GOT3 (cell line): ENCODE results near the gene STK25.

ENCODE experiments used
- DNase-seq: peaks from one replicate; lab custom pipeline; 2025; ENCODE audit warnings: mixed read lengths; lab: John Stamatoyannopoulos, UW

The STK25 gene

DNA sequence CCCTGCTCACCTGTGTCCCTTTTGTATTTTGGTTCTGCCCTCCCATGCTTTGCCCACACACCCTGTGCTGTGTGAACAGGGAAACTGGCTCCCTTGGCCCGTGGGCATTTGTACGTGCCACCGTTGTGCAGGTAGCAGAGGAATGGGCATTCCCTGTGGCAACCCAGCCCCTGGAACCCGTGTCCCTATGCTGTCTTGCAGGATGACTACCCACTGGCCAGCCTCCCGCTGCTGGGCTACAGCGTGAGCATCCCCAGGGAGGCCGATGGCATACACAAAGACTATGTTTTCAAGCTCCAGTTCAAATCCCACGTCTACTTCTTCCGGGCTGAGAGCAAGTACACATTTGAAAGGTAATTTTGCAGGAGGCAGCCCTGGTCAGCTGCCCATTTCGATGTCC, 15.3 kb downstream of the STK25 start:
- no peak for DNase-seq

DNA sequence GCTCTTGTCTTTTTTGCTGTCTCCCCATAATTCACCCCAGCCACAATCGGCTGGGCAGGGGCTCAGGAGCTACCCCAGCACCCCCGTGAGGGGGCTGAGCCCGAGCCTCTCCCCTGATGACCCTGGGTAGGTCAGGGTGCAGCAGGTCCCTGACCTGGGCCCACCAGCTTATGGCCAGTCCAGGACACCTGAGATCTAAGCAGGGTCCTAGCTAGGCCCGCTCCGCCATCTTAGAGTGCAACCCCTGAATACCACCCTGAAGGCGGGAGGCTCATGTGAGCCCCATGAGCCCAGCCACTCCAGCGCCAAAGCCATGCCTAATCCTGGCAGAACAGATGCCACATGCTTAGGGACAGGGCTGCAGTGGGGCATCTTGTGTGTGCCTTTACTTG, 16.2 kb downstream of the STK25 start:
- no peak for DNase-seq

GRCh38 chr2:241491549-241492173, 16.7 kb downstream of the STK25 start:
- no peak for DNase-seq

- DNase-seq = no peak
These were observed 17.4 kb downstream of the STK25 start for GRCh38 chr2:241490825-241491506.

DNA sequence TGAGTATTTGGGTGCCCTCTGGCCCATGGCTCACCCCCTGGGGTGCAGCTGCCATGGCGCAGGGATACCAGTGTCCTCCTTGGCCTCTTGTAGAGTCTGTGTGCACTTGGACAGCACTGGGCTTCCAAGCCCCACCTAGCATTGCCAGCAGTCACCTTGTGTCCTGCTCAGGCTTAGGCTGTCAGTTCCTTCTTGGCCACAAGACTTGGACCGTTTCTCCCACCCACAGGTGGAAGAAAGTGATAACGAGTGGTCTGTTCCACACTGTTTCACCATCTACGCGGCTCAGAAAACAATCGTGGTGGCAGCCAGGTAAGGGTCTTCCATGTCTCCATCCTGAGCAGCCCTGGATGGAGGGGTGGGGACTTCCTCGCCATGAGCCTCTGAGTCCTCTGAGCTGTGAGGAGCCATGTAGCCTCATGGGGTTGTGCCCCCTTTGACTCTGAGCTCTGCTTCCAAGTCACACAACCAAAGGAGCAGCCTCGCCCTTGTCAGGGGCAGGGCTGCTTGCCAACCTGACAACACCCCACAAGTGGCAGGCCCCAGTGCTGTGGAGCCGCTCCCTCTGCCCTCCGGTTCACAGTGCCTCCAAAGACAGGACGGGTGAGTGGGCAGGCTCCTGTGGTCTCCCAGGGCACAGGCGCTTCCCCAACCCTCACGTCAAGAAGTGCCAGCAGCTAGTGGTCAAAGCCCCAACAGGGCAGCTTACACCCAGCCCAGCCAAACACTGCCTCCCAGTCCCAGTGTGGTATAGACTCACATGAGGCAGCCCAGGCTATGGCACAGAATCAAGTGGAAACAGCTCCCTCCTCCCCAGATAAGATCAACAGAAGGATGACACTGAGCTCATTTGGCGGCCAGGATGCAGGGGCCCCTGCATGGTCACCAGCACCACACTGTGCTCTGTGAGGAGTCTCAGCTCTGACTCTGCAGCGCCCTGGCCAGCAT, 18.4 kb downstream of the STK25 start:
- DNase-seq = no peak

DNA sequence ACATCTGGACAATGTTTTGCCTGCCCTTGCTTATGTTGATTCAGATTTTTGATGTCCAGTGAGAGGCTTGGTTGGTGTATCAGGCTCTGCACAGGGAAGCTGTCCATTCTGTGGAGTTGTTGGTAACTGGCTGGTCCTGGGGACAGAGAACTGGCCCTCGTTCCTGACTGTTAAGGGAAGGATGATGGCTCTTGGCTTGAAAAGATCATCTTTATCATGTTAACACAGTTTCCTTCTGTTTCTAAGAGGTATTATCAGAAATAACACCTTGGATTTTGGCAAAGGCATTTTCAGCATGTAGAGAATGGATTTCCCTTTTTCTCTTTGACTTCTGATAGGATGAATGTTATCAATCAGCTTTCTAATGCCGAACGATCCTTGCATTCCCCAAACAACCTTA, 19.3 kb downstream of the STK25 start:
- DNase-seq = no peak

- no peak for DNase-seq
These were observed 23.0 kb downstream of the STK25 start for GRCh38 chr2:241485172-241485911.

GRCh38 chr2:241483305-241483704, 25.1 kb downstream of the STK25 start:
- no peak for DNase-seq

GRCh38 chr2:241482126-241482955, 26.0 kb downstream of the STK25 start:
- no peak for DNase-seq

DNA sequence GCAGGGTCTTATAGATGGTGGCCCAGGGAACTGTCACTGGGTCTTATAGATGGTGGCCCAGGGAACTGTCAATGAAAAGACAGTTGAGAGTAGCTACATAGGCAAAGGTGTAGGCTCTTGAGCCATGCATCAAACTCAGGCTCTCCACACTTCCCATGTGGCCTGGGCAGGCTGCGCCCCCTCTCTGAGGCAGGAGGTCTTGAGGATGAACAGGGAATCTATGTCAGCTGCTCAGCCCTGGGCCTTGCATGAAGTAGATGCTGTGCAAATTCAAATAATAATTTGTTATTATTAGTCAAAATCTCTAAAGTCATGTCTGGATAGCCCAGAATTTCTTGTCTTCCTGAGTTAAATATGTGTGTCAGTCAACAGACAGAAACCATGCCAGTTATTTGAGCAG, 26.7 kb downstream of the STK25 start:
- no peak for DNase-seq

- no peak for DNase-seq
These were observed 29.1 kb downstream of the STK25 start for GRCh38 chr2:241479026-241479898.

GRCh38 chr2:241478166-241478565, 30.2 kb downstream of the STK25 start:
- no peak for DNase-seq

- no peak for DNase-seq
These were observed 33.1 kb downstream of the STK25 start for GRCh38 chr2:241475267-241475666.

- no peak for DNase-seq
These were observed 35.0 kb downstream of the STK25 start for GRCh38 chr2:241473399-241473798.

DNA sequence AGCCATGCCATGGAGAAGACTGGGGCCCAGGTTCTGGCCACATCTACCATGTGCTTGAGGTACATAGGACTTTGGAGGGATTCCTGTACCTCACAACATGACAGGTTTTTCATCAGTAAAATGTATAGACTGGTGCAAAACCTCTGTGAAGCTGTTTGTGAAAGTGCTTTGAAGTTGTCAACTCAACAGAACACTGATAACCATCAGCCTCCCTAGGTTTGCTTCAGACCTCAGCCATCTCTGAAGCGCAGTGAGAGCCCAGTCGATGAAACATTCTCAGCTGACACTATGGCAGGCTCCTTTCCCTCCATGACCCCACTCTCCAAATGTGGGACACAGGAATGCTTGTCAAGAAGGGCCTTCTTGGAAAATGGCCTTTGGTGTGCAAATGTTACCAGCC, 38.6 kb downstream of the STK25 start:
- DNase-seq = no peak

- no peak for DNase-seq
These were observed 40.0 kb downstream of the STK25 start for GRCh38 chr2:241468476-241468781.

- no peak for DNase-seq
These were observed 40.5 kb downstream of the STK25 start for GRCh38 chr2:241467777-241468475.

- no peak for DNase-seq
These were observed 42.2 kb downstream of the STK25 start for GRCh38 chr2:241466230-241466629.

- DNase-seq = no peak
These were observed 42.8 kb downstream of the STK25 start for GRCh38 chr2:241465543-241465942.
